ENCODE results near the gene ITGB6. TPM values are rescaled to one million over a fixed set of nuclear protein-coding genes. Genes with fewer than 3 reads are reported as not detected.

ITGB6 gene
- total and polyA plus RNA-seq, 2 of the 8 experiments (the other 6 are each of a cell fraction or from before 2014, with no cell fraction given) = not detected

DNA sequence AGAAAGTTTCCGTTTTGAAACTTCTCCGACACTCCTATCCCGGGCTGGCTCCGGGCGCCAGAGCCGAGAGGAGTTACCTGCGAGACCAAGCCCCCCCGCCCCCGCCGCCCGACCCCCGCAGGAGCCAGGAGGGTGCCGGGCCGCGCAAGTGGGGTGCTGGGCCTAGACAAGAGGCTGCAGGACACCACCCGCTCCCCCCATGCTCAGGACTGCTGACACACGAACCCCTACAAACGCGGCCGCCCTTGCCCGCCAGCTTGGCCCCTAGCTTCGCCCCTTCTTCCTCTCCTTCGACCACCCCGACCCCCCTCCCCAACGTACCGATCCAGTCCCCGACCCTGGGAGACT is 138.2 kb downstream of the ITGB6 start:
- DNase-seq (ENCODE audit: low read depth in 1 of 2, low spot score in 2 of 2) (no peak), FAIRE-seq (no peak)
- Histone ChIP-seq H3K27me3 (replicated peaks in 1 of 4; ENCODE audit: control insufficient read depth in 3 of 4, extremely low read depth in 1 of 4, insufficient read depth in 3 of 4, low read length in 3 of 4) (peaks cover 0 to 18% (median 17%) of the 10 kb centered on the region in 4 experiments; a peak in 6 of 7 replicates), H3K4ac (replicated peaks; ENCODE audit: insufficient read length, low read depth, low read length) (no peak overlapping the region), H3K4me3 (ENCODE audit: extremely low read depth in 1 of 4, insufficient read depth in 2 of 4, low read depth in 3 of 4, low read length in 4 of 4) (peak overlapping the region; percentile 33 to 78 (median 62)), H3K9me3 (ENCODE audit: insufficient read depth in 2 of 2, low read depth in 1 of 2, low read length in 1 of 2) (peaks cover 0 to 2% of the 10 kb centered on the region in 2 experiments; a peak in 1 of 4 replicates), H3K18ac (ENCODE audit: extremely low read depth, low read length) (no peak overlapping the region), H3K9ac (replicated peaks in 1 of 4; ENCODE audit: extremely low read depth in 1 of 4, low read depth in 3 of 4, low read length in 3 of 4) (no peak overlapping the region), H4K8ac (ENCODE audit: extremely low read depth, insufficient read depth, low read length) (no peak overlapping the region), H2AK5ac (ENCODE audit: low read depth, low read length) (no peak overlapping the region), H4K91ac (replicated peaks; ENCODE audit: insufficient read length, low read length) (no peak overlapping the region), H2BK5ac (ENCODE audit: low read depth, low read length) (no peak overlapping the region), H3K79me1 (ENCODE audit: low read depth, low read length) (no peaks in the 10 kb centered on the region), H3K14ac (ENCODE audit: insufficient read length) (no peak overlapping the region), H2BK20ac (ENCODE audit: low read length) (no peak overlapping the region), H3K56ac (replicated peaks; ENCODE audit: insufficient read length, low read depth, low read length) (no peak overlapping the region), H3K36me3 (ENCODE audit: control insufficient read depth in 2 of 4, insufficient read depth in 4 of 4, low read length in 3 of 4) (peaks cover 0 to 5% (median 0%) of the 10 kb centered on the region in 4 experiments; a peak in 1 of 8 replicates), H2BK120ac (replicated peaks; ENCODE audit: low read depth, low read length) (no peak overlapping the region), H2AFZ (ENCODE audit: low read length) (0 out of 2 replicates have a peak overlapping the region, but pooled peaks have one; percentile 88), H2BK12ac (ENCODE audit: low read depth, low read length) (no peak overlapping the region), H3K4me2 (ENCODE audit: insufficient read depth in 1 of 2, low read depth in 2 of 2, low read length in 2 of 2) (peak overlapping the region; percentile 72 to 94), H4K20me1 (replicated peaks in 1 of 2; ENCODE audit: control insufficient read depth in 1 of 2, insufficient read depth in 2 of 2, low read length in 2 of 2) (no peaks in the 10 kb centered on the region), H3K23ac (ENCODE audit: insufficient read length) (no peak overlapping the region), H3K79me2 (ENCODE audit: control insufficient read depth in 1 of 2, insufficient read depth in 2 of 2, low read length in 2 of 2) (no peaks in the 10 kb centered on the region), H4K5ac (ENCODE audit: insufficient read length, low read depth, low read length) (no peak overlapping the region), H3K27ac (ENCODE audit: low read depth, low read length) (no peak overlapping the region), H3K4me1 (replicated peaks in 1 of 4; ENCODE audit: control insufficient read depth in 3 of 4, insufficient read depth in 4 of 4, low read length in 3 of 4) (peaks cover 4 to 8% (median 7%) of the 10 kb centered on the region in 4 experiments; a peak in 6 of 7 replicates), H2BK15ac (ENCODE audit: low read length) (no peak overlapping the region), H3K23me2 (ENCODE audit: low read depth, low read length) (peaks cover 11% of the 10 kb centered on the region; the same call in 1 of the 2 replicates)
- 22% methylated on average over 9 of the region's 27 CpGs; no CpG with 5 or more reads in 1 of the 2 experiments for WGBS, 2 experiments (ENCODE audit: extremely low coverage in 1 of 2, insufficient coverage in 1 of 2, insufficient read length in 1 of 2, insufficient replicate concordance in 2 of 2, low coverage in 1 of 2, low lambda C conversion rate in 2 of 2, missing lambda C conversion rate in 1 of 2)
- ChIA-PET CTCF (ENCODE audit: partially characterized antibody) (interaction anchor here (1.3 kb wide), 2 partner anchors 11 to 14 kb away, joined by 3 to 4 read pairs; no protein-coding TSS in a partner anchor), POLR2A (ENCODE audit: partially characterized antibody) (interaction anchor here (1.0 to 1.6 kb wide), 2 partner anchors 10 to 775 kb away, joined by 3 to 4 read pairs; partner anchors contain the start of gene WDSUB1)
- no peak for TF ChIP-seq SP1 (IDR thresholded peaks at IDR 0.05; ENCODE audit: low read depth, low read length)
- TF ChIP-seq TBP (IDR thresholded peaks at IDR 0.05; ENCODE audit: low read depth, low read length) = no peak
- TF ChIP-seq EGR1 (IDR thresholded peaks at IDR 0.05; ENCODE audit: borderline replicate concordance, low read depth, low read length) = no peak
- TF ChIP-seq RXRA (IDR thresholded peaks at IDR 0.05; ENCODE audit: insufficient read depth, low read depth, low read length) = no peak
- TF ChIP-seq, protein P1, sequence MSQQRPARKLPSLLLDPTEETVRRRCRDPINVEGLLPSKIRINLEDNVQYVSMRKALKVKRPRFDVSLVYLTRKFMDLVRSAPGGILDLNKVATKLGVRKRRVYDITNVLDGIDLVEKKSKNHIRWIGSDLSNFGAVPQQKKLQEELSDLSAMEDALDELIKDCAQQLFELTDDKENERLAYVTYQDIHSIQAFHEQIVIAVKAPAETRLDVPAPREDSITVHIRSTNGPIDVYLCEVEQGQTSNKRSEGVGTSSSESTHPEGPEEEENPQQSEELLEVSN (IDR thresholded peaks at IDR 0.05) = no peak
- no peak for TF ChIP-seq SRF (IDR thresholded peaks at IDR 0.05; ENCODE audit: low read depth, low read length)
- TF ChIP-seq SIX5 (IDR thresholded peaks at IDR 0.05; ENCODE audit: low read depth, low read length) = no peak
- TF ChIP-seq CREB1 (IDR thresholded peaks at IDR 0.05) = no peak
- no peak for TF ChIP-seq SAP30 (IDR thresholded peaks at IDR 0.05; ENCODE audit: insufficient read depth, insufficient replicate concordance, low read length)
- TF ChIP-seq, protein P2, sequence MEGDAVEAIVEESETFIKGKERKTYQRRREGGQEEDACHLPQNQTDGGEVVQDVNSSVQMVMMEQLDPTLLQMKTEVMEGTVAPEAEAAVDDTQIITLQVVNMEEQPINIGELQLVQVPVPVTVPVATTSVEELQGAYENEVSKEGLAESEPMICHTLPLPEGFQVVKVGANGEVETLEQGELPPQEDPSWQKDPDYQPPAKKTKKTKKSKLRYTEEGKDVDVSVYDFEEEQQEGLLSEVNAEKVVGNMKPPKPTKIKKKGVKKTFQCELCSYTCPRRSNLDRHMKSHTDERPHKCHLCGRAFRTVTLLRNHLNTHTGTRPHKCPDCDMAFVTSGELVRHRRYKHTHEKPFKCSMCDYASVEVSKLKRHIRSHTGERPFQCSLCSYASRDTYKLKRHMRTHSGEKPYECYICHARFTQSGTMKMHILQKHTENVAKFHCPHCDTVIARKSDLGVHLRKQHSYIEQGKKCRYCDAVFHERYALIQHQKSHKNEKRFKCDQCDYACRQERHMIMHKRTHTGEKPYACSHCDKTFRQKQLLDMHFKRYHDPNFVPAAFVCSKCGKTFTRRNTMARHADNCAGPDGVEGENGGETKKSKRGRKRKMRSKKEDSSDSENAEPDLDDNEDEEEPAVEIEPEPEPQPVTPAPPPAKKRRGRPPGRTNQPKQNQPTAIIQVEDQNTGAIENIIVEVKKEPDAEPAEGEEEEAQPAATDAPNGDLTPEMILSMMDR (IDR thresholded peaks at IDR 0.05; ENCODE audit: control extremely low read depth in 1 of 3, insufficient read depth in 1 of 3, low read depth in 1 of 3, low read length in 3 of 3) = no peak
- no peak for TF ChIP-seq SUZ12 (IDR thresholded peaks at IDR 0.05; ENCODE audit: low read length)

Measured in H1 (cell line).